Lung (tissue), 12 donors: ENCODE results near the gene TUBGCP2. TPM values are rescaled to one million over a fixed set of nuclear protein-coding genes. Genes with fewer than 3 reads are reported as not detected.

Source experiments
- ATAC-seq: fragments of 200-7000 bp; cut with Tn5 transposase; one replicate; pipeline ENCODE4 v1.9.1; 2020; ENCODE audit warnings: moderate number of reproducible peaks; ENCODE audit not compliant: insufficient read depth, low FRiP score
- DNase-seq, 3 donors: peaks; one replicate each; pipeline ENCODE4 v3.0.0-alpha.2; 2013 to 2017
- H3K27ac ChIP-seq, 2 donors: one replicate each; pipeline ENCODE4 v1.5.1; 2013; ENCODE audit warnings: mild to moderate bottlenecking in 2 of 2, moderate library complexity in 2 of 2, control low read depth in 1 of 2, inconsistent platforms in 1 of 2, low read depth in 1 of 2, low read length in 1 of 2
- H3K27me3 ChIP-seq, 3 donors: one replicate each; pipeline ENCODE4 v1.5.1; 2013; ENCODE audit warnings: low read length in 2 of 3; ENCODE audit not compliant: control insufficient read depth in 3 of 3, insufficient read depth in 3 of 3
- H3K36me3 ChIP-seq, 4 donors: one replicate each; pipeline ENCODE4 v1.5.1; 2013; ENCODE audit warnings: low read length in 4 of 4, mild to moderate bottlenecking in 1 of 4, moderate library complexity in 1 of 4; ENCODE audit not compliant: control insufficient read depth in 4 of 4, insufficient read depth in 4 of 4
- H3K4me1 ChIP-seq, 5 donors: one replicate each; pipeline ENCODE4 v1.5.1; 2013; ENCODE audit warnings: low read length in 5 of 5, mild to moderate bottlenecking in 2 of 5, moderate library complexity in 1 of 5; ENCODE audit not compliant: control insufficient read depth in 5 of 5, insufficient read depth in 5 of 5
- H3K4me3 ChIP-seq: one replicate; pipeline ENCODE4 v1.5.1; 2013; ENCODE audit warnings: mild to moderate bottlenecking, control low read depth, moderate library complexity
- H3K9ac ChIP-seq, 2 donors: one replicate each; pipeline ENCODE4 v1.5.1; 2013; ENCODE audit warnings: low read length in 2 of 2, control low read depth in 1 of 2; ENCODE audit not compliant: insufficient read depth in 1 of 2
- H3K9me3 ChIP-seq, 4 donors: one replicate each; pipeline ENCODE4 v1.5.1; 2013; ENCODE audit warnings: low read length in 3 of 4, mild to moderate bottlenecking in 1 of 4, moderate library complexity in 1 of 4; ENCODE audit not compliant: control insufficient read depth in 4 of 4, insufficient read depth in 3 of 4
- CTCF ChIP-seq: IDR thresholded peaks from 2 replicates; pipeline ENCODE4 v1.5.1; 2012; ENCODE audit warnings: mild to moderate bottlenecking; ENCODE audit errors: control extremely low read depth, extremely low read depth
- WGBS, 2 donors: extraction: QIAGEN DNeasy Blood & Tissue Kit; methylation state at CpG; one replicate each; pipeline ENCODE4 v1.1.7; 2013; 5-methylcytosine and 5-hydroxymethylcytosine counted together
- polyA plus RNA-seq, 2 donors: library from polyadenylated mRNA; stranded (reverse); fragments of 200-250 nt; gene quantifications; one replicate each; pipeline ENCODE4 v1.2.1, GENCODE V29; 2013
- total RNA-seq, 2 donors: library from RNA; depleted of rRNA in 1 of 2; stranded (reverse); fragments of >200 nt in 1 of 2; gene quantifications; one replicate each; pipeline ENCODE4 v1.2.1, GENCODE V29; 2014 to 2021
- donor health status: control.
- donor health status: control.
- donor health status: Bipolar disorder and iron deficiency.
- donor health status: healthy.
- donor health status: DM: yes; HTN: yes; CAD: no.

TUBGCP2 gene
- total and polyA plus RNA-seq, 4 donors = 39.2 to 66.2 (median 53.8) TPM

GRCh38 chr10:133248334-133248715, 60.3 kb downstream of the TUBGCP2 start:
- no peak for DNase-seq
- WGBS, 2 donors = 83 to 89% methylated on average over 12 of the region's 12 CpGs
- TF ChIP-seq CTCF = no peak
- Histone ChIP-seq H3K36me3 (no peaks in the 10 kb centered on the region), H3K4me3 (no peak overlapping the region), H3K27me3 (peaks cover 5 to 16% (median 9%) of the 10 kb centered on the region in 3 donors), H3K9me3 (peaks cover 0 to under 1% (median 0%) of the 10 kb centered on the region in 4 donors), H3K4me1 (peaks cover 0 to 5% (median 0%) of the 10 kb centered on the region in 5 donors), H3K27ac (no peak overlapping the region), H3K9ac (no peak overlapping the region)
- no peak for ATAC-seq

DNA sequence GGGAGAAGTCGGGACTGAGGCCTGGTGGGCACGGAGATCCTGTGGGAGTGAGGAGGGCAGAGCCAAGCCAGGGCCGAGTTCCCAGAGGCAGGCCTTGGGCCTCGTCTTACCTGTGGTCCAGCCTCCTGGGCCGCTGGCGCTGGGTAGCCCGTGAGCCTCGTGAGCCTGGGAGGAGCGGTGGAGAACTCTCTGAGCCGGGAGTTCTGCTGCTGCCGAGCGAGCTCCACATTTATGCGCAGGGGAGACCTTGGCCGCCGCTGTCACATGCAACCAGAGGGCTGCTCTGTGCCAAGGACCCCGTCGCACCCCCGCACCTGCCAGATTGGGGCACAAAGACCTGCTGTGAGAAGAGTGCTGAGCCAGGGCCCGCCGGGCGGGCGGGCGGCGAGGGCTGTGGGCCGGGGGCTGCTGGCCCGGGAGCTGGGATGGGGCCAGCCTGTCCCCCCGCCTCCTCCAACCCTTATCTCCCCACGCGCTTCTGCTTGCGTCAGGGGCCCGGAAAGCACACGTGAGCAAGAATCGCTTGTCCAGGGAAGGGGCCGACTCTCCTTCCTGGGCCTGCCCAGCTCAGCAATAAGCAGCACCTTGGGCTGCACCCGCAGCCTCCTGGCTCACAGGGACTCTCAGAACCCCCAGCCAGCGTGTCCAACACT, 60.9 kb downstream of the TUBGCP2 start:
- Histone ChIP-seq H3K27ac (no peak overlapping the region), H3K36me3 (no peaks in the 10 kb centered on the region), H3K4me1 (peaks cover 0 to 5% (median 0%) of the 10 kb centered on the region in 5 donors), H3K27me3 (peaks cover 9 to 16% (median 12%) of the 10 kb centered on the region in 3 donors), H3K9me3 (peaks cover 0 to 3% (median 0%) of the 10 kb centered on the region in 4 donors), H3K4me3 (no peak overlapping the region), H3K9ac (no peak overlapping the region)
- DNase-seq (no peak), ATAC-seq (no peak)
- 75 to 85% methylated on average over 34 to 36 of the region's 36 CpGs for WGBS, 2 donors
- no peak for TF ChIP-seq CTCF

DNA sequence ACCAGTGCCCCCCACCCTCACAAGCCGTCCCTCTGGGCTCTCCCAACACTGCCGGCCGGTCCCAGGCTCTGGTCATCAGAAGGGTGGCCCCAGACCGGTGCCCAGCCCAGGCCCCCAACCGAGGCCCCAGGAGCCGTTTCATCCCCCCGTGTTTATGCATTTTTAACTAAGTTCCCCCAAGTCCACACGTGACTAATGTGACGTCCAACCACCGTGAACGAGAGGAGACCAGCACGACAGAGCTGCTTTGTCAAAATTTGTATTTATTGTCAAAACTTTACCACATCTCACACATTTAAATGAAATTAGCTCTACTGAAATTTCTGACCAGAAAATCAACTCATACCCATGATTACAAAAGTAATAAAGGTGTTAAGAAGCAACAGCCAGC, 62.4 kb downstream of the TUBGCP2 start:
- no peak overlapping the region for H3K9ac ChIP-seq
- no peak for ATAC-seq
- H3K9me3 ChIP-seq = peaks cover 0 to 3% (median 0%) of the 10 kb centered on the region in 4 donors
- H3K27me3 ChIP-seq = peaks cover 12 to 21% (median 12%) of the 10 kb centered on the region in 3 donors
- H3K4me3 ChIP-seq = no peak overlapping the region
- no peaks in the 10 kb centered on the region for H3K36me3 ChIP-seq
- 59 to 77% methylated on average over 12 of the region's 12 CpGs for WGBS, 2 donors
- TF ChIP-seq CTCF = no peak
- H3K27ac ChIP-seq = no peak overlapping the region
- peaks cover 0 to 8% (median 0%) of the 10 kb centered on the region in 5 donors for H3K4me1 ChIP-seq
- no peak for DNase-seq
